Measurements from ENCODE around the gene WFIKKN2.

- no peak for TF ChIP-seq CTCF (IDR thresholded peaks at IDR 0.05; ENCODE audit: insufficient read depth, low read depth, low read length)
- no peak for TF ChIP-seq EZH2 (IDR thresholded peaks at IDR 0.05; ENCODE audit: insufficient read depth, low read length)
Measured at GRCh38 chr17:50861822-50862528, 26.6 kb downstream of the WFIKKN2 start.
